Panc1 (cell line): Measurements from ENCODE around the gene HNRNPLL. TPM values are rescaled to one million over a fixed set of nuclear protein-coding genes. Genes with fewer than 3 reads are reported as not detected.

ENCODE experiments used
- ATAC-seq: fragments of 200-7000 bp; cut with Tn5 transposase; 2 replicates; pipeline ENCODE4 v1.9.1; 2020; ENCODE audit warnings: mild to moderate bottlenecking, moderate library complexity
- BruUV-seq: library from RNA; stranded (reverse); fragments of 400-500 nt; replicated peaks from 2 replicates; lab custom pipeline; 2021; lab: Mats Ljungman, UMichigan
- CTCF ChIA-PET: fragments of 300-600 bp; sonication (Branson Sonifier 250); formaldehyde crosslinking; loops from one replicate; lab custom pipeline; 2022; ENCODE audit warnings: antibody characterized with exemption; lab: Charles Lee
- POLR2A ChIA-PET: fragments of 300-600 bp; sonication (Branson Sonifier 250); formaldehyde crosslinking; loops from one replicate; lab custom pipeline; 2022; ENCODE audit warnings: antibody characterized with exemption; lab: Charles Lee
- DNase-seq: peaks from one replicate; pipeline ENCODE4 v3.0.0-alpha.2; 2010; ENCODE audit warnings: low read depth, low spot score
- H3K27ac ChIP-seq: 2 replicates; pipeline ENCODE4 v1.5.1; 2011; ENCODE audit warnings: mild to moderate bottlenecking, low read length, inconsistent platforms
- H3K27me3 ChIP-seq: fragments of 200-500 bp; sonication (Bioruptor generic); 2 replicates; pipeline ENCODE4 v1.6.0; 2014; ENCODE audit warnings: low read length, inconsistent platforms; ENCODE audit not compliant: control insufficient read depth, insufficient read depth
- H3K36me3 ChIP-seq: fragments of 200-500 bp; sonication (Bioruptor generic); 2 replicates; pipeline ENCODE4 v1.5.1; 2014; ENCODE audit warnings: inconsistent platforms, mild to moderate bottlenecking, low read length, moderate library complexity; ENCODE audit not compliant: control insufficient read depth, insufficient read depth
- H3K4me1 ChIP-seq: 2 replicates; pipeline ENCODE4 v1.5.1; 2011; ENCODE audit warnings: inconsistent platforms, mild to moderate bottlenecking, low read length, moderate library complexity; ENCODE audit not compliant: control insufficient read depth, insufficient read depth
- H3K4me3 ChIP-seq, 2 experiments: 2 replicates each; pipeline ENCODE4 v1.5.1; 2011 to 2012; ENCODE audit warnings: low read depth in 2 of 2, low read length in 2 of 2, mild to moderate bottlenecking in 2 of 2, inconsistent platforms in 1 of 2, moderate library complexity in 1 of 2
- H3K9me3 ChIP-seq: fragments of 200-500 bp; sonication (Bioruptor generic); 2 replicates; pipeline ENCODE4 v1.5.1; 2014; ENCODE audit warnings: low read depth, mild to moderate bottlenecking, inconsistent platforms, low read length, moderate library complexity; ENCODE audit not compliant: control insufficient read depth, insufficient read depth
- POLR2AphosphoS5 ChIP-seq: IDR thresholded peaks from 2 replicates; pipeline ENCODE4 v1.6.1; 2012; ENCODE audit warnings: mild to moderate bottlenecking, low read depth, low read length, moderate library complexity
- SIN3A ChIP-seq: IDR thresholded peaks from 2 replicates; pipeline ENCODE4 v1.6.1; 2012; ENCODE audit warnings: low read depth, mild to moderate bottlenecking, low read length, moderate library complexity, borderline replicate concordance; ENCODE audit not compliant: insufficient read depth
- TCF7L2 ChIP-seq: IDR thresholded peaks from 2 replicates; pipeline ENCODE4 v1.6.1; 2011; ENCODE audit warnings: mild to moderate bottlenecking, low read depth, low read length, inconsistent platforms
- in situ Hi-C: cut with HindIII; loops from 2 replicates; pipeline ENCODE4 v1.10.0; 2016; ENCODE audit warnings: low sequenced_read_pairs, low pct_unique_long_range_greater_than_20kb
- intact Hi-C: fragments of 100-400 bp; cut with micrococcal nuclease; formaldehyde crosslinking; loops from one replicate; pipeline ENCODE4 v1.10.0; 2022; ENCODE audit not compliant: unreplicated experiment
- total RNA-seq: library from RNA; stranded (reverse); gene quantifications from one replicate; pipeline ENCODE4 v1.2.1, GENCODE V29; 2021; ENCODE audit not compliant: unreplicated experiment
- TF ChIP-seq, protein P1 (sequence below), 2 experiments: IDR thresholded peaks; 2 replicates each; pipeline ENCODE4 v1.6.1; 2011 to 2012; ENCODE audit warnings: low read depth in 2 of 2, control low read depth in 1 of 2, low read length in 1 of 2, mild to moderate bottlenecking in 1 of 2, moderate library complexity in 1 of 2; ENCODE audit not compliant: insufficient read depth in 1 of 2
- TF ChIP-seq, protein P2 (sequence below): fragments of 450-650 bp; IDR thresholded peaks from 2 replicates; pipeline ENCODE4 v1.5.1; 2017; ENCODE audit warnings: mild to moderate bottlenecking

HNRNPLL gene
- total RNA-seq, 1 experiment from 2014 or later, result 69.8 TPM

DNA sequence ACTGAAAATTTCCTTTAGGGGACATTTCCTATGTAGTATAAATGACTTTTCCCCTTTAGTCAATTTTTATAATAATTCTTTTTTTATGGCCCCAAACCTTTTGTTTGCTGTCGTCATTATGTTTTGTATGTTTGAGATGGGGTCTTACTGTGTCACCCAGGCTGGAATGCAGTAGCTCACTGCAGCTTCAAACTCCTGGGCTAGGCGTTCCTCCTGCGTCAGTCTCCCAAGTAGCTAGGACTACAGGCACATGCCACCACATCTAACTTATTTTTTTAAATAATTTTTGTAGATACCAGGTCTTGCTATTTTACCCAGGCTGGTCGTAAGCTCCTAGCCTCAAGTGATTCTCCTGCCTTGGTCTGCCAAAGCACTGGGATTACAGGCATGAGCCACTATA lies 32.4 kb upstream of the HNRNPLL start:
- in situ Hi-C loops (no loop called here), intact Hi-C loops (no loop called here)
- H3K36me3 ChIP-seq, result no peaks in the 10 kb centered on the region
- DNase-seq (no peak), ATAC-seq (no peak)
- TF ChIP-seq, protein P1, sequence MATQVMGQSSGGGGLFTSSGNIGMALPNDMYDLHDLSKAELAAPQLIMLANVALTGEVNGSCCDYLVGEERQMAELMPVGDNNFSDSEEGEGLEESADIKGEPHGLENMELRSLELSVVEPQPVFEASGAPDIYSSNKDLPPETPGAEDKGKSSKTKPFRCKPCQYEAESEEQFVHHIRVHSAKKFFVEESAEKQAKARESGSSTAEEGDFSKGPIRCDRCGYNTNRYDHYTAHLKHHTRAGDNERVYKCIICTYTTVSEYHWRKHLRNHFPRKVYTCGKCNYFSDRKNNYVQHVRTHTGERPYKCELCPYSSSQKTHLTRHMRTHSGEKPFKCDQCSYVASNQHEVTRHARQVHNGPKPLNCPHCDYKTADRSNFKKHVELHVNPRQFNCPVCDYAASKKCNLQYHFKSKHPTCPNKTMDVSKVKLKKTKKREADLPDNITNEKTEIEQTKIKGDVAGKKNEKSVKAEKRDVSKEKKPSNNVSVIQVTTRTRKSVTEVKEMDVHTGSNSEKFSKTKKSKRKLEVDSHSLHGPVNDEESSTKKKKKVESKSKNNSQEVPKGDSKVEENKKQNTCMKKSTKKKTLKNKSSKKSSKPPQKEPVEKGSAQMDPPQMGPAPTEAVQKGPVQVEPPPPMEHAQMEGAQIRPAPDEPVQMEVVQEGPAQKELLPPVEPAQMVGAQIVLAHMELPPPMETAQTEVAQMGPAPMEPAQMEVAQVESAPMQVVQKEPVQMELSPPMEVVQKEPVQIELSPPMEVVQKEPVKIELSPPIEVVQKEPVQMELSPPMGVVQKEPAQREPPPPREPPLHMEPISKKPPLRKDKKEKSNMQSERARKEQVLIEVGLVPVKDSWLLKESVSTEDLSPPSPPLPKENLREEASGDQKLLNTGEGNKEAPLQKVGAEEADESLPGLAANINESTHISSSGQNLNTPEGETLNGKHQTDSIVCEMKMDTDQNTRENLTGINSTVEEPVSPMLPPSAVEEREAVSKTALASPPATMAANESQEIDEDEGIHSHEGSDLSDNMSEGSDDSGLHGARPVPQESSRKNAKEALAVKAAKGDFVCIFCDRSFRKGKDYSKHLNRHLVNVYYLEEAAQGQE (IDR thresholded peaks at IDR 0.05; ENCODE audit: insufficient read depth in 1 of 2, low read depth in 2 of 2, low read length in 1 of 2), result no peak
- TF ChIP-seq, protein P2, sequence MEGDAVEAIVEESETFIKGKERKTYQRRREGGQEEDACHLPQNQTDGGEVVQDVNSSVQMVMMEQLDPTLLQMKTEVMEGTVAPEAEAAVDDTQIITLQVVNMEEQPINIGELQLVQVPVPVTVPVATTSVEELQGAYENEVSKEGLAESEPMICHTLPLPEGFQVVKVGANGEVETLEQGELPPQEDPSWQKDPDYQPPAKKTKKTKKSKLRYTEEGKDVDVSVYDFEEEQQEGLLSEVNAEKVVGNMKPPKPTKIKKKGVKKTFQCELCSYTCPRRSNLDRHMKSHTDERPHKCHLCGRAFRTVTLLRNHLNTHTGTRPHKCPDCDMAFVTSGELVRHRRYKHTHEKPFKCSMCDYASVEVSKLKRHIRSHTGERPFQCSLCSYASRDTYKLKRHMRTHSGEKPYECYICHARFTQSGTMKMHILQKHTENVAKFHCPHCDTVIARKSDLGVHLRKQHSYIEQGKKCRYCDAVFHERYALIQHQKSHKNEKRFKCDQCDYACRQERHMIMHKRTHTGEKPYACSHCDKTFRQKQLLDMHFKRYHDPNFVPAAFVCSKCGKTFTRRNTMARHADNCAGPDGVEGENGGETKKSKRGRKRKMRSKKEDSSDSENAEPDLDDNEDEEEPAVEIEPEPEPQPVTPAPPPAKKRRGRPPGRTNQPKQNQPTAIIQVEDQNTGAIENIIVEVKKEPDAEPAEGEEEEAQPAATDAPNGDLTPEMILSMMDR, result no peak
- TF ChIP-seq POLR2AphosphoS5 (no peak), TCF7L2 (no peak), SIN3A (no peak)
- peak overlapping the region; percentile 17; the same call in 1 of the 2 replicates for H3K27ac ChIP-seq
- ChIA-PET POLR2A (interaction anchor here (0.6 kb wide), 1 partner anchor 70 kb away, joined by 6 read pairs; no protein-coding TSS in a partner anchor), CTCF (interaction anchor here (0.5 kb wide), 1 partner anchor 34 kb away, joined by 3 read pairs; no protein-coding TSS in a partner anchor)
- peaks cover 5% of the 10 kb centered on the region; the same call in 1 of the 2 replicates for H3K4me1 ChIP-seq
- BruUV-seq, result no TSS peak
- H3K27me3 ChIP-seq, result no peaks in the 10 kb centered on the region
- no peak overlapping the region for H3K4me3 ChIP-seq
- no peaks in the 10 kb centered on the region for H3K9me3 ChIP-seq

DNA sequence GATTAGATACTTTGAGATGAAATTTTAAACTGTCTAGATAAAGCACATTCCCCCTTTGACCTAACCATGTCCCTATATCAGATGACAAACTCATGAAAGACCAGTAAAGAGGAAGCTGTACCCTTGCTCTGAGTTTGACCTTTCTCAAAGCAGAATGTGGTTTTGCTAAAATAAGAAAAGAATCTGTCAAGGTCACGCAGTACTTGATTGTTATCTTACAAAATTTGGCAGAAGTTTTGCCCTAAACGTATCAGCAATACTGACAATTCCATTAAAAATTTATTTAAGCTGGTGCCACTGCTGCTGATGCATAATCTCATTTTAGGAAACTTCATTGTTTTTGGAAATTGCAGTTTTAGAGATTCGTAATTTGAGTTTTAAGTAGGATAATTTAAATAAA lies 32.0 kb upstream of the HNRNPLL start:
- ATAC-seq, result no peak
- no TSS peak for BruUV-seq
- no peak for DNase-seq
- CTCF ChIA-PET, result interaction anchor here (0.5 kb wide), 1 partner anchor 34 kb away, joined by 3 read pairs; no protein-coding TSS in a partner anchor
- intact Hi-C loops, result no loop called here
- TF ChIP-seq TCF7L2 (no peak), POLR2AphosphoS5 (no peak), SIN3A (no peak)
- TF ChIP-seq, protein P1 (IDR thresholded peaks at IDR 0.05; ENCODE audit: insufficient read depth in 1 of 2, low read depth in 2 of 2, low read length in 1 of 2), result no peak
- TF ChIP-seq, protein P2, result no peak
- POLR2A ChIA-PET, result interaction anchor here (0.6 kb wide), 1 partner anchor 70 kb away, joined by 6 read pairs; no protein-coding TSS in a partner anchor
- no peaks in the 10 kb centered on the region for H3K9me3 ChIP-seq
- H3K27ac ChIP-seq, result no peak overlapping the region
- no peaks in the 10 kb centered on the region for H3K27me3 ChIP-seq
- H3K36me3 ChIP-seq, result no peaks in the 10 kb centered on the region
- in situ Hi-C loops, result no loop called here
- H3K4me3 ChIP-seq, result no peak overlapping the region
- peaks cover 5% of the 10 kb centered on the region; the same call in 1 of the 2 replicates for H3K4me1 ChIP-seq
